ENCODE results near the gene MDH1.
"Not testable (repeated sequence)": the region's sequence is repeated elsewhere in the genome, so short reads cannot be mapped to it uniquely, and the experiment has no call there.

The MDH1 gene

DNA sequence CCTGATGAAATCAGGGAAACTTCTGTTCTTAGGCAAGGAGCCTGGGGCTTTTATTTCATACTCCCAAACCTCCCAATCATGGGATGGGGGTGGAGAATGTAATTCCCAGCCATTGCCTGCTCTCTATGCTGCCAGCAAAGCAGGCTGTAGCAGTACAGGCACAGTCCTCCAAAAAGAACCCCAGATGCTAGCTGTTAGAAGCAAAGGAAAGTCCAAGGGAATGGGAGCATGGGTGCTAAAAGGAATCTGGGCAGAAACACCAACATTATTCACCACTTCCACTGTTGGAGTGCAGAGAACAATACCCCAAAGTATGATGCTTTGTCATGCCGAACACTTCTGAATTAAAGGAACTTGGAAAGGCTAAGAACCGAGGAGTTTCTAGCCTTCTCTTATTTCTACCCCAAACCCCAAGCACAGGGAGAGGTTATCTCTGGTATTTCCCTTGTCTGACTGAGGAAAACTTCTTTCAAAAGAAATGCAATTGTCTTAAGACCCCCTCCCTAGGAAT lies 24.7 kb downstream of the MDH1 start:
- TF ChIP-seq, protein P1, sequence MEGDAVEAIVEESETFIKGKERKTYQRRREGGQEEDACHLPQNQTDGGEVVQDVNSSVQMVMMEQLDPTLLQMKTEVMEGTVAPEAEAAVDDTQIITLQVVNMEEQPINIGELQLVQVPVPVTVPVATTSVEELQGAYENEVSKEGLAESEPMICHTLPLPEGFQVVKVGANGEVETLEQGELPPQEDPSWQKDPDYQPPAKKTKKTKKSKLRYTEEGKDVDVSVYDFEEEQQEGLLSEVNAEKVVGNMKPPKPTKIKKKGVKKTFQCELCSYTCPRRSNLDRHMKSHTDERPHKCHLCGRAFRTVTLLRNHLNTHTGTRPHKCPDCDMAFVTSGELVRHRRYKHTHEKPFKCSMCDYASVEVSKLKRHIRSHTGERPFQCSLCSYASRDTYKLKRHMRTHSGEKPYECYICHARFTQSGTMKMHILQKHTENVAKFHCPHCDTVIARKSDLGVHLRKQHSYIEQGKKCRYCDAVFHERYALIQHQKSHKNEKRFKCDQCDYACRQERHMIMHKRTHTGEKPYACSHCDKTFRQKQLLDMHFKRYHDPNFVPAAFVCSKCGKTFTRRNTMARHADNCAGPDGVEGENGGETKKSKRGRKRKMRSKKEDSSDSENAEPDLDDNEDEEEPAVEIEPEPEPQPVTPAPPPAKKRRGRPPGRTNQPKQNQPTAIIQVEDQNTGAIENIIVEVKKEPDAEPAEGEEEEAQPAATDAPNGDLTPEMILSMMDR (conservative IDR thresholded peaks at IDR 0.05) = no peak
- TF ChIP-seq ZFX (IDR thresholded peaks at IDR 0.05) = no peak
- no peak overlapping the region for H3K27ac ChIP-seq

- H3K27ac ChIP-seq = no peak overlapping the region; the same call in 1 of the 2 replicates
- TF ChIP-seq ZFX (IDR thresholded peaks at IDR 0.05) = no peak
- TF ChIP-seq, protein P1 (conservative IDR thresholded peaks at IDR 0.05) = no peak
Observed at GRCh38 chr2:63614448-63614968, 25.7 kb downstream of the MDH1 start.

GRCh38 chr2:63614983-63615945 lies 26.5 kb downstream of the MDH1 start:
- TF ChIP-seq, protein P1 (conservative IDR thresholded peaks at IDR 0.05) = no peak
- TF ChIP-seq ZFX (IDR thresholded peaks at IDR 0.05) = no peak
- peak overlapping the region; percentile 48 for H3K27ac ChIP-seq

- TF ChIP-seq, protein P1 (conservative IDR thresholded peaks at IDR 0.05) = no peak
- TF ChIP-seq ZFX (IDR thresholded peaks at IDR 0.05) = no peak
- no peak overlapping the region for H3K27ac ChIP-seq
Observed at GRCh38 chr2:63617366-63617765, 28.6 kb downstream of the MDH1 start.

DNA sequence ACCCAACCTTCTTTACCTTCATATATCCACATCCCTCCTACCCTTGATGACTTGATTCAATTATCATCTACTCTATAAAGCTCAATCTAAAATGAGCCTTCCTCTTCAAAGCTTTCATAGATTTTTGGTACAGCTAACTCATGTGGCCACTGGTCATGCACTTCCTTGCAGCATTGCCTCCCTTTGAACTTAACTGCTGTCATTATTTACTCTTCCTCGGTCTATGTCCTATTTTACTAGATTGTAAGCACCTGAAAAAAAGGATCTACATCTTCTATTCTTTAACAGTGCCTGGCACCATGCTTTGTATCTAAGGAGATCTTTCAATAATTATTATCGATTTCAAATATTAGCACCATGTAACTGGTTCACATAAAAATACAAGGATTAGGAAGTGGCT lies 30.6 kb downstream of the MDH1 start:
- no peak for TF ChIP-seq ZFX (IDR thresholded peaks at IDR 0.05)
- TF ChIP-seq, protein P1 (conservative IDR thresholded peaks at IDR 0.05) = no peak
- no peak overlapping the region for H3K27ac ChIP-seq

DNA sequence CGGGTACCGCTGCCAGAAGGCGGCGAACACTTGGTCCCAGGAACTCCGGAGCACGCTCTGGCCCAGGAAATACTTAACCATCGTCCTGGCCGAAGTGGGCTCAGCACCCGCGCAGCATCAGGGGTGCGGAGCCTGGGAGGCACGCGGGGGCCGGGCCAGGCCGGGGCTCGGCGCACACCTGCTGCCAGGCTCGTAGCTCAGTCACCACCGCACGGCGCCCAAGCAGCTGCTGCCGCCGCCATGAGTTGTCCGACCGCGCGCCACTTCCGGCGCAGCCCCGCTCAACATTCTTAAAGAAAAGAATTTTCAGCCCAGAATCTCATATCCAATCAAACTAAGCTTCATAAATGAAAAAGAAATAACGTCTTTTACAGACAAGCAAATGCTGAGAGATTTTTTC lies 34.0 kb downstream of the MDH1 start:
- H3K27ac ChIP-seq = no peak overlapping the region
- TF ChIP-seq, protein P1 (conservative IDR thresholded peaks at IDR 0.05) = no peak
- TF ChIP-seq ZFX (IDR thresholded peaks at IDR 0.05) = no peak

- not testable (repeated sequence) for H3K27ac ChIP-seq
Observed at GRCh38 chr2:63623763-63624162, 35.0 kb downstream of the MDH1 start.

Data from C4-2B (cell line).